Peyer's patch (tissue), 4 donors: ENCODE results near the gene PLIN5.

Experiments used
- CTCF ChIP-seq, 6 experiments: fragments of 450-650 bp in 4 of 6; fragments of 200-600 bp in 2 of 6; sonication (generic) in 1 of 6; IDR thresholded peaks; one replicate each; pipeline ENCODE4 v1.5.1; 2017 to 2019; ENCODE audit warnings: antibody characterized with exemption in 6 of 6, mild to moderate bottlenecking in 3 of 6, moderate library complexity in 1 of 6
- POLR2A ChIP-seq, 2 donors: fragments of 450-650 bp; IDR thresholded peaks; one replicate each; pipeline ENCODE4 v1.5.1; 2017; ENCODE audit warnings: antibody characterized with exemption in 2 of 2, mild to moderate bottlenecking in 2 of 2, moderate library complexity in 2 of 2

- no peak for TF ChIP-seq CTCF (IDR thresholded peaks at IDR 0.05)
- no peak for TF ChIP-seq POLR2A (IDR thresholded peaks at IDR 0.05)
Measured at GRCh38 chr19:4541114-4541805, 6.2 kb upstream of the PLIN5 start.
